ENCODE measurements around the gene SEPHS2.
A peak's percentile ranks its signal among the peaks of the same experiment; 100 is the strongest.
"Not testable (repeated sequence)": the region's sequence is repeated elsewhere in the genome, so short reads cannot be mapped to it uniquely, and the experiment has no call there.

The SEPHS2 gene

GRCh38 chr16:30445408-30446202 is at the start of gene SEPHS2:
Gene SEPHS2, minus strand, starts transcription at chr16:30445874. Its CDS starts 147 bp downstream, at chr16:30445727.
- peak; percentile 97 for DNase-seq

- DNase-seq, result no peak
Observed at GRCh38 chr16:30494709-30495108, 49.0 kb upstream of the SEPHS2 start.

- no peak for DNase-seq
Observed at GRCh38 chr16:30493941-30494488, 48.3 kb upstream of the SEPHS2 start.

- DNase-seq, result peak; percentile 68
Observed at GRCh38 chr16:30491744-30492308, 46.2 kb upstream of the SEPHS2 start.

GRCh38 chr16:30491229-30491628 is 45.6 kb upstream of the SEPHS2 start:
- no peak for DNase-seq

GRCh38 chr16:30490210-30490609 is 44.5 kb upstream of the SEPHS2 start:
- no peak for DNase-seq

- no peak for DNase-seq
Observed at GRCh38 chr16:30488764-30489605, 43.3 kb upstream of the SEPHS2 start.

- no peak for DNase-seq
Observed at GRCh38 chr16:30485818-30486436, 40.3 kb upstream of the SEPHS2 start.

GRCh38 chr16:30484887-30485286 is 39.2 kb upstream of the SEPHS2 start:
- DNase-seq, result no peak

- no peak for DNase-seq
Observed at GRCh38 chr16:30482366-30482765, 36.7 kb upstream of the SEPHS2 start.

GRCh38 chr16:30481381-30481780 is 35.7 kb upstream of the SEPHS2 start:
- no peak for DNase-seq

GRCh38 chr16:30478766-30479478 is 33.2 kb upstream of the SEPHS2 start:
- no peak for DNase-seq

- DNase-seq, result not testable (repeated sequence)
Observed at GRCh38 chr16:30477773-30478172, 32.1 kb upstream of the SEPHS2 start.

GRCh38 chr16:30476991-30477390 is 31.3 kb upstream of the SEPHS2 start:
- no peak for DNase-seq

- DNase-seq, result no peak
Observed at GRCh38 chr16:30474684-30475083, 29.0 kb upstream of the SEPHS2 start.

GRCh38 chr16:30474074-30474452 is 28.4 kb upstream of the SEPHS2 start:
- peak; percentile 66 for DNase-seq

GRCh38 chr16:30473231-30474073 is 27.8 kb upstream of the SEPHS2 start:
- peak; percentile 89 for DNase-seq

- DNase-seq, result peak; percentile 93
Observed at GRCh38 chr16:30472328-30472942, 26.8 kb upstream of the SEPHS2 start, which contains the start of gene ITGAL. Gene ITGAL, plus strand, starts transcription at chr16:30472742. Its CDS starts 96 bp downstream, at chr16:30472838.

GRCh38 chr16:30470632-30470995 is 24.9 kb upstream of the SEPHS2 start:
- DNase-seq, result no peak

GRCh38 chr16:30470170-30470512 is 24.5 kb upstream of the SEPHS2 start:
- DNase-seq, result no peak

GRCh38 chr16:30464078-30464477 is 18.4 kb upstream of the SEPHS2 start:
- no peak for DNase-seq

Data from activated effector memory CD4-positive, alpha-beta T cell treated with anti-CD3 and anti-CD28 coated beads, Interleukin-2, amount 50 U/mL, for 16 hours (primary cell).